Measurements from ENCODE around the gene TAF6. TPM values are rescaled to one million over a fixed set of nuclear protein-coding genes. Genes with fewer than 3 reads are reported as not detected.

TAF6 gene
- total and polyA plus RNA-seq, 2 experiments from 2014 or later = 56.3 to 141 TPM

- Histone ChIP-seq H3K27me3 (ENCODE audit: insufficient read depth) (no peaks in the 10 kb centered on the region), H3K4me1 (ENCODE audit: insufficient read depth) (no peaks in the 10 kb centered on the region), H3K79me2 (replicated peaks; ENCODE audit: insufficient read depth) (no peaks in the 10 kb centered on the region), H3K4me3 (no peak overlapping the region), H3K27ac (ENCODE audit: low read depth) (no peak overlapping the region), H3K36me3 (ENCODE audit: insufficient read depth) (no peaks in the 10 kb centered on the region), H3K9me2 (ENCODE audit: insufficient read depth) (no peaks in the 10 kb centered on the region), H4K20me1 (replicated peaks; ENCODE audit: insufficient read depth) (no peaks in the 10 kb centered on the region), H3K4me2 (no peak overlapping the region), H3F3A (replicated peaks; ENCODE audit: low read depth) (no peaks in the 10 kb centered on the region), H2AFZ (0 out of 2 replicates have a peak overlapping the region, but pooled peaks have one; percentile 10)
- Mint-ChIP-seq H3K9me3 (peaks cover 4% of the 10 kb centered on the region; the same call in 1 of the 3 replicates), H3K4me3 (no peak overlapping the region), H3K4me1 (peaks cover 8% of the 10 kb centered on the region; the same call in 2 of the 3 replicates), H3K36me3 (ENCODE audit: low read depth) (no peaks in the 10 kb centered on the region; the same call in 2 of the 3 replicates), H3K27ac (no peak overlapping the region), H3K27me3 (ENCODE audit: insufficient read depth, low read depth, poor library complexity) (peaks cover 2% of the 10 kb centered on the region)
- DNase-seq (ENCODE audit: low spot score) (no peak), ATAC-seq (no peak)
- TF ChIP-seq REST (IDR thresholded peaks at IDR 0.05; ENCODE audit: unreplicated experiment) (no peak), EZH2phosphoT487 (IDR thresholded peaks at IDR 0.05; ENCODE audit: unreplicated experiment) (no peak), CTCF (conservative IDR thresholded peaks at IDR 0.05; ENCODE audit: low read depth in 2 of 2) (no peak), ETS1 (IDR thresholded peaks at IDR 0.05) (no peak), STAT1 (IDR thresholded peaks at IDR 0.05; ENCODE audit: unreplicated experiment) (no peak), ZNF114 (CRISPR knock-in tag; IDR thresholded peaks at IDR 0.05) (no peak), EZH2 (IDR thresholded peaks at IDR 0.05; ENCODE audit: low read depth, unreplicated experiment) (no peak), CREB1 (CRISPR knock-in tag; IDR thresholded peaks at IDR 0.05; ENCODE audit: low read depth) (no peak), POLR2AphosphoS5 (IDR thresholded peaks at IDR 0.05; ENCODE audit: low read depth) (no peak), NANOG (IDR thresholded peaks at IDR 0.05; ENCODE audit: borderline replicate concordance) (no peak), ZNF331 (CRISPR knock-in tag; IDR thresholded peaks at IDR 0.05; ENCODE audit: low read depth) (no peak)
These were observed 22.4 kb upstream of the TAF6 start for GRCh38 chr7:100141555-100141949.
